Vagina (tissue), 2 donors: ENCODE data around the gene TMEM151B.

Source experiments
- CTCF ChIP-seq, 3 experiments: fragments of 450-650 bp in 2 of 3; fragments of 200-600 bp in 1 of 3; sonication (generic) in 1 of 3; IDR thresholded peaks; one replicate each; pipeline ENCODE4 v1.5.1; 2017 to 2019; ENCODE audit warnings: antibody characterized with exemption in 3 of 3, mild to moderate bottlenecking in 2 of 3, moderate library complexity in 2 of 3
- POLR2A ChIP-seq, 2 donors: fragments of 450-650 bp; IDR thresholded peaks; one replicate each; pipeline ENCODE4 v1.6.1; 2017; ENCODE audit warnings: antibody characterized with exemption in 2 of 2, mild to moderate bottlenecking in 2 of 2, moderate library complexity in 2 of 2

DNA sequence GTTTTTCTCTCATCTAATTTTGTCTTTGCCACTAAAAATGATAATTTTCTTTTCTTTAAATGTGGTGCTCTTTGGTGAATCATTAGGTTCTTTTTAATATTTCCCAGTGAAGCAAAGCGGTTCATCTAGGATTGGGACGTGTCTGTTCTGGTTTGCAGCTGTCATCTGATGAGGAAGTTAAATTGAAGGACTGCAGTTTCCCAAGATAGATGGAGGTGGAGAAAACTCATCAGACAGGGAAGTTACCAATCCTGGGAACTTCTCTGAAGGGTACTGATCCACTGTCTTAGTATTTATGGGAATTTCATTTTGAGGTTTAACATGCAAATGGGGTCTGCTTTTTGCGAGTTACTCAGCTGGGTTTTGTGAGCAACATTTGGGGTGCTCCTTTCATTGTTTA lies 45.3 kb downstream of the TMEM151B start:
- TF ChIP-seq CTCF (IDR thresholded peaks at IDR 0.05) (no peak), POLR2A (IDR thresholded peaks at IDR 0.05) (no peak)
